Sigmoid colon (tissue), 7 donors: Measurements from ENCODE around the gene MINK1. TPM values are rescaled to one million over a fixed set of nuclear protein-coding genes. Genes with fewer than 3 reads are reported as not detected.

ENCODE experiments used
- DNase-seq: peaks from one replicate; pipeline ENCODE4 v3.0.0-alpha.2; 2019
- H3K27ac ChIP-seq, 4 donors: fragments of 200-600 bp; sonication (generic); one replicate each; pipeline ENCODE4 v1.5.1; 2016 to 2019; ENCODE audit warnings: mild to moderate bottlenecking in 1 of 4
- H3K27me3 ChIP-seq, 3 donors: fragments of 200-600 bp; sonication (generic); one replicate each; pipeline ENCODE4 v1.5.1; 2019; ENCODE audit warnings: mild to moderate bottlenecking in 1 of 3
- H3K36me3 ChIP-seq, 4 donors: fragments of 200-600 bp; sonication (generic); one replicate each; pipeline ENCODE4 v1.5.1; 2016 to 2019
- H3K4me1 ChIP-seq, 4 donors: fragments of 200-600 bp; sonication (generic); one replicate each; pipeline ENCODE4 v1.5.1; 2017 to 2019
- H3K4me3 ChIP-seq, 4 donors: fragments of 200-600 bp; sonication (generic); one replicate each; pipeline ENCODE4 v1.5.1; 2017 to 2019; ENCODE audit warnings: mild to moderate bottlenecking in 2 of 4, moderate library complexity in 1 of 4
- H3K9me3 ChIP-seq, 4 donors: fragments of 200-600 bp in 3 of 4; sonication (generic) in 3 of 4; one replicate each; pipeline versions ENCODE4 v1.5.1 to v1.6.1; 2013 to 2019
- CTCF ChIP-seq, 4 experiments: fragments of 450-650 bp in 3 of 4; fragments of 200-600 bp in 1 of 4; IDR thresholded peaks; one replicate each; pipeline ENCODE4 v1.5.1; 2016 to 2019; ENCODE audit warnings: antibody characterized with exemption in 4 of 4, mild to moderate bottlenecking in 3 of 4, moderate library complexity in 2 of 4
- EP300 ChIP-seq, 4 donors: sonication (generic); formaldehyde crosslinking; IDR thresholded peaks; one replicate each; pipeline ENCODE4 v1.6.1; 2017; ENCODE audit warnings: antibody characterized with exemption in 4 of 4
- POLR2A ChIP-seq, 2 donors: fragments of 450-650 bp; IDR thresholded peaks; one replicate each; pipeline ENCODE4 v1.6.1; 2016; ENCODE audit warnings: antibody characterized with exemption in 2 of 2, mild to moderate bottlenecking in 2 of 2, moderate library complexity in 2 of 2
- POLR2AphosphoS5 ChIP-seq, 4 donors: sonication (generic); formaldehyde crosslinking; IDR thresholded peaks; one replicate each; pipeline ENCODE4 v1.6.1; 2017; ENCODE audit warnings: antibody characterized with exemption in 4 of 4
- WGBS, 2 donors: extraction: QIAGEN DNeasy Blood & Tissue Kit; methylation state at CpG; one replicate each; pipeline ENCODE4 v1.1.7; 2013; 5-methylcytosine and 5-hydroxymethylcytosine counted together
- intact Hi-C: fragments of 100-400 bp; cut with DNase I; formaldehyde crosslinking; loops from one replicate; pipeline ENCODE4 v1.15.1; 2023
- polyA plus RNA-seq, 3 donors: library from polyadenylated mRNA; stranded (reverse); fragments of 200-250 nt; gene quantifications; one replicate each; pipeline ENCODE4 v1.2.3, GENCODE V29; 2013
- total RNA-seq, 4 donors: library from RNA; depleted of rRNA; stranded (reverse); fragments of >200 nt; gene quantifications; one replicate each; pipeline ENCODE4 v1.1.0, GENCODE V29; 2016
- donor health status: healthy with polysubstance abuse.
- donor health status: Bipolar disorder and iron deficiency.
- donor health status: healthy.

MINK1 gene
- total and polyA plus RNA-seq, 7 donors = 17.1 to 117 (median 43.8) TPM

DNA sequence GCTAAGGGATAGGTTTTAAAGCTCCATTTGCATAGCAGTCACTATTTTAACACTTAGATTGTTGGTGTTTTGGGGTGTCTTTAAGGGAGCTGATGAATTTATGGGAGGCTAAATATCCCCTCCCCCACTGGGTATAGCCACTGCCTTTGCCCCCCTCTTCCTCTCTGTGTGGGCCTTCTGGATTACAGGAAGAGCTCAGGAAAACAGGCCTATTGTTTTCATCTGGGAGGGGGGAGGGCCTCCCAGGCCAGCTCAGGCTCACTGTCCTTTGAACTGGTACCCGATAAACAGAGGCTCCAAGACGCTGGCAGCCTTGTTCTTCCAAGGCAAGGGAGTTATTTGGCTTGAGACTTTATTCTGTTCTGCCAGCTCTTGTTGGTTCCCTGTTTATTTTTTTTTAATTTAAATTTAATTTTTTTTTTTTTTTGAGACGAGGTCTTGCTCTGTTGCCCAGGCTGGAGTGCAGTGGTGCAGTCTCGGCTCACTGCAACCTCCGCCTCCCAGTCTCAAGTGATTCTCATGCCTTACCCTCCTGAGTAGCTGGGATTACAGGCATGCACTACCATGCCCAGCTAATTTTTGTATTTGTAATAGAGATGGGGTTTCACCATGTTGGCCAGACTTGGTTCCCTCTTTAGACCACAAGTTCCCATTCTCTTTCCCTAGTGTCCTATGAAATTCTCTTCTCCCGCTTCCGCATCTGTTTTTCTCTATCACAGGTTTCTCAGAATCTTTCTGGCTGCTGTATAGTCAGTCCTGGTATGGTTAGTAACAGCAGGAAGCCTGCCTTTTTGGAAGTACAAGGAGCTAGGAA, 25.1 kb downstream of the MINK1 start:
- H3K27me3 ChIP-seq = no peaks in the 10 kb centered on the region
- no peaks in the 10 kb centered on the region for H3K9me3 ChIP-seq
- peak overlapping the region; percentile 51 to 71 (median 58) for H3K27ac ChIP-seq
- WGBS, 2 donors = 58 to 73% methylated on average over 7 of the region's 7 CpGs
- H3K36me3 ChIP-seq = peaks cover 0 to 7% (median 0%) of the 10 kb centered on the region in 4 donors
- peaks cover 0 to 21% (median 19%) of the 10 kb centered on the region in 4 donors for H3K4me1 ChIP-seq
- intact Hi-C loops = loop anchor here (2.0 kb wide), 1 partner anchor 23 kb away; no protein-coding TSS in a partner anchor
- no peak for DNase-seq
- no peak overlapping the region for H3K4me3 ChIP-seq
- TF ChIP-seq POLR2AphosphoS5 (IDR thresholded peaks at IDR 0.05) (no peak), CTCF (IDR thresholded peaks at IDR 0.05) (no peak)

- 12 to 42% methylated on average over 5 of the region's 5 CpGs for WGBS, 2 donors
- peak; percentile 81 for DNase-seq
- TF ChIP-seq EP300 (IDR thresholded peaks at IDR 0.05) (no peak), POLR2AphosphoS5 (IDR thresholded peaks at IDR 0.05) (peak in 1 of 4 donors; percentile 37), CTCF (IDR thresholded peaks at IDR 0.05) (no peak), POLR2A (IDR thresholded peaks at IDR 0.05) (no peak)
- Histone ChIP-seq H3K27me3 (no peaks in the 10 kb centered on the region), H3K4me3 (no peak overlapping the region), H3K4me1 (peaks cover 0 to 21% (median 19%) of the 10 kb centered on the region in 4 donors), H3K27ac (peak overlapping the region; percentile 51 to 71 (median 58)), H3K36me3 (peaks cover 0 to 7% (median 0%) of the 10 kb centered on the region in 4 donors), H3K9me3 (no peaks in the 10 kb centered on the region)
- intact Hi-C loops = loop anchor here (2.0 kb wide), 1 partner anchor 24 kb away; no protein-coding TSS in a partner anchor
These were observed 25.7 kb downstream of the MINK1 start for GRCh38 chr17:4858882-4859260.

DNA sequence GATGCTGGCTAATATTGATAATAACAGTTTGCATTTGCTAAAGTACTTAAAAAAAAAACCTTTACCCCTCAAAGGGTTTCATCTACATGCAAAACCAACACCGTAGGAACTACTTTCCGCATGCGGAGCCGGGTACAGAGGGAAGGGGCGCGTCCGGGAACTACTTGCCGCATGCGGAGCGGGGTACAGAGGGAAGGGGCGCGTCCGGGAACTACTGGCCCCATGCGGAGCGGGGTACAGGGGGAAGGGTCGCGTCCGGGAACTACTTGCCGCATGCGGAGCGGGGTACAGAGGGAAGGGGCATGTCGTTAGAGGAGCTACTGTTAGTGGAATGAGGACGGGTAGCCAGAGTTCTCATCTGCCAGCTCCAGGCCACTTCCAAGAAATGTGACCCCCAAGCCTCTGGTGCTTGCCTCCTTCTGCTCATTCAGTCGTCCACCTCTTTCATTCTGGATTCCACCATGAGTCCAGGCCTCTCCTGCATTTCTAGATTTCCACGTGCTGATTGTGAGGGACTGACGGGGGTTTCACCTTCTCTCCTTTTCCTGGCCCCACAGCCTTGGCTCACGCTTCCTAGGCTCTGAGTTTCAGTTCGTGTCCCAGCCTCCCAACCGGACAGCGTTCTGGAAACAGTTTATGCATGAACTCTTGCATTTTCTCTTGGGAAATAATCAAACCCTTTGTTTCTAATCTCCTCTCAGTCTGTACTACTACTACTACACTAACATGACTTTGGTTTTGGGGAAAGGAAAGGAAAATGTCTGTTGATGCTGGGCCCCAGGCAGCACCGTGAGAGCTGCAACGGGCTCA, 26.9 kb downstream of the MINK1 start:
- no peak overlapping the region for H3K4me3 ChIP-seq
- intact Hi-C loops = loop anchor here (2.0 kb wide), 1 partner anchor 25 kb away; no protein-coding TSS in a partner anchor
- H3K4me1 ChIP-seq = peaks cover 0 to 21% (median 19%) of the 10 kb centered on the region in 4 donors
- no peak overlapping the region for H3K27ac ChIP-seq
- H3K27me3 ChIP-seq = no peaks in the 10 kb centered on the region
- WGBS, 2 donors = 91 to 94% methylated on average over 32 of the region's 32 CpGs
- no peak for DNase-seq
- H3K9me3 ChIP-seq = no peaks in the 10 kb centered on the region
- no peak for TF ChIP-seq EP300 (IDR thresholded peaks at IDR 0.05)
- TF ChIP-seq POLR2AphosphoS5 (IDR thresholded peaks at IDR 0.05) = no peak
- TF ChIP-seq CTCF (IDR thresholded peaks at IDR 0.05) = no peak
- TF ChIP-seq POLR2A (IDR thresholded peaks at IDR 0.05) = no peak
- peaks cover 0 to 7% (median 0%) of the 10 kb centered on the region in 4 donors for H3K36me3 ChIP-seq

GRCh38 chr17:4860651-4861050, 27.5 kb downstream of the MINK1 start:
- Histone ChIP-seq H3K4me1 (peaks cover 0 to 21% (median 19%) of the 10 kb centered on the region in 4 donors), H3K27ac (no peak overlapping the region), H3K27me3 (no peaks in the 10 kb centered on the region), H3K4me3 (no peak overlapping the region), H3K9me3 (no peaks in the 10 kb centered on the region), H3K36me3 (peaks cover 0 to 7% (median 0%) of the 10 kb centered on the region in 4 donors)
- intact Hi-C loops = no loop called here
- TF ChIP-seq POLR2AphosphoS5 (IDR thresholded peaks at IDR 0.05) (no peak), EP300 (IDR thresholded peaks at IDR 0.05) (no peak), CTCF (IDR thresholded peaks at IDR 0.05) (no peak), POLR2A (IDR thresholded peaks at IDR 0.05) (no peak)
- WGBS, 2 donors = 96% methylated on average over 9 of the region's 9 CpGs
- DNase-seq = no peak
